ENCODE measurements around the gene SPPL3.

SPPL3 gene

GRCh38 chr12:120787889-120788288 is 116.3 kb downstream of the SPPL3 start:
- DNase-seq (ENCODE audit: low read depth in 2 of 2) = no peak

DNA sequence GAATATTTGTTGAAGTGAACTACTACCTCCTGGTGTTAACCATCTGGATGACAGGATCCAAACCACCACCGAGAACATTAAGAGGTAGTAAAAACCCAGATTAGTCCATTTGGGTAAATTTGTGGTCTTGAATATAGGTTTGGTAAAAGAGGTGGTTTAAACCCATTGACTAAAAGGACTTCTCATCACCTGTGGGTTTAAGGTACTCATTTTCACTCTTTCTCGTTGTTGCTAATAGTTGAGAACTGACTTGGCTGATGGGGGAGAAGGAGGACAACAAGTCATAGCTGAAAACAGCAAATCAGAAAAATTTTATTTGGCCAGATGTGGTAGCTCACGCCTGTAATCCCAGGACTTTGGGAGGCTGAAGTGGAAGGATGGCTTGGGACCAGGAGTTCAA is 119.4 kb downstream of the SPPL3 start:
- no peak for DNase-seq (ENCODE audit: low read depth in 2 of 2)

DNA sequence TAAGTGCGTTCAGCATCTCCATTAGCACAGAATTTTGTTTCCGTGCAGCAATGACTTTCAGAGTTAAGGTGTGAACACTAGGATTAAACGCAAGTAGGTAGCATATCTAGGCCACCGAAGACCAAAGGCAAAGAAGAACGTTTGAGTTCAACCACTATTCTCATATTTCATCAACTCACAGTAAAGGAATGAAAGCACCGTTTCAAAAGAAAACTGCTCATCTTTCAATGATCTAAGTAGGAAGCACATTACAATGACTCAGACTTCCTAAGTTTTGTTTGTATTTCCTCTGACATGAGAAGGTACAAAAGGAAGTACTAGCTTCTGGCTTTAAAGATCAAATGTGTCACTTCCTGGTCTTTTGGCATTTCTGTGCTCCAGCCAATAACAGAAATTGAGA is 121.0 kb downstream of the SPPL3 start:
- no peak for DNase-seq (ENCODE audit: low read depth in 2 of 2)

DNA sequence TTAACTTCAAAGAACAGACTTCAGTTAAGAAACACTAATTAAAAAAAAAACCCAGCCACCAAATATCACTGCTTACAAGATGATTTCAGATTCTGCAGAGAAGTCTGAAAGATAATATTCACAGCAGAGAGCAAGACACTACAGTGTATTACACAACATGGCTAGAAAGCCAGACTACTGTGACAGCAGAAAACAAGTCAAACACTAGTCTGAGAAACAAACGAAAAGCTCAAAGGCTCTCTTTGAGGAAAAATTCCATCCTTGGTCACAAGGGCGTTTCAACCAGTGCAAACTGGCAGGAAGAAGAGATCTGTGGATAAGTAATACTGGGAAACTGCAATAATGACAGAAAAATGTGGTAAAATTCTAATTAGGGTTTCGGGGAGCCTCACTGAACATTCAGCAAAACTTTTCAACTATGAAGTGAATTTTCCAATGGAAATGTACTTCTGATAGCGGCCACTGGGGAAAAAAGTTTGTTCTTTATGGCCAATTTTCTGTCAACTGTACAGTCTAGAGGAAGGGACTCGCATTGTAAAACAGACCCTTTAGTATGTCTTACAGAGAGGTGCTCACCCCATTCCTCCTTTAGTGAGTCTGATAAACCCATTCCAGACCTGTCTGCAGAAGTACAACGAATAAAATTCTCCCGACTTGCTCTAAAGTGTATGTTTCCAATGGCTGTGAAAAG is 128.2 kb downstream of the SPPL3 start:
- DNase-seq (ENCODE audit: low read depth in 2 of 2) = no peak

- DNase-seq (ENCODE audit: low read depth in 2 of 2) = no peak
Observed at GRCh38 chr12:120774169-120774916, 129.8 kb downstream of the SPPL3 start.

GRCh38 chr12:120771097-120771496 is 133.1 kb downstream of the SPPL3 start:
- DNase-seq (ENCODE audit: low read depth in 2 of 2) = no peak

GRCh38 chr12:120767071-120768024 is 136.8 kb downstream of the SPPL3 start:
- DNase-seq (ENCODE audit: low read depth in 2 of 2) = no peak

DNA sequence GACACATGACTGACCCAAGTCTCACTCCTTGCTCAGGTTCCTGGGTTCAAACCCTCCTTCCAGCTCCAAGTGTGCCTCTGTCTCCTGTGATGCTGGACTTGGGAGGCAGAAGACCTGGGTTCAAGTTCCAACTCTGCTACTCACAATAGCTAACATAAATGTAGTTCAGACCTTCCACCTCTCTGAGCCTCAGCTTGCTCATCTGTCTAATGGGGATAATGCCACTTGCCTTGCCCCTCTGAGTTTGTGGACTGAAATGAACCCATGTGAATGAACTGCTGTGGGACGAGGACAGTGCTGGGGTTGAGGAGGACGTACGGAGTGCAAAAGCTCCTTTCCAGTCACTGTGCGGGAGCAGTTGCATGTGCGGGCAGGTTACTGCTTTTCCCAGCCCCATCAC is 137.6 kb downstream of the SPPL3 start:
- DNase-seq (ENCODE audit: low read depth in 2 of 2) = no peak

GRCh38 chr12:120764816-120765215 is 139.3 kb downstream of the SPPL3 start:
- DNase-seq (ENCODE audit: low read depth in 2 of 2) = no peak

GRCh38 chr12:120763250-120763649 is 140.9 kb downstream of the SPPL3 start:
- DNase-seq (ENCODE audit: low read depth in 2 of 2) = no peak

- DNase-seq (ENCODE audit: low read depth in 2 of 2) = no peak
Observed at GRCh38 chr12:120762086-120762485, 142.1 kb downstream of the SPPL3 start.

DNA sequence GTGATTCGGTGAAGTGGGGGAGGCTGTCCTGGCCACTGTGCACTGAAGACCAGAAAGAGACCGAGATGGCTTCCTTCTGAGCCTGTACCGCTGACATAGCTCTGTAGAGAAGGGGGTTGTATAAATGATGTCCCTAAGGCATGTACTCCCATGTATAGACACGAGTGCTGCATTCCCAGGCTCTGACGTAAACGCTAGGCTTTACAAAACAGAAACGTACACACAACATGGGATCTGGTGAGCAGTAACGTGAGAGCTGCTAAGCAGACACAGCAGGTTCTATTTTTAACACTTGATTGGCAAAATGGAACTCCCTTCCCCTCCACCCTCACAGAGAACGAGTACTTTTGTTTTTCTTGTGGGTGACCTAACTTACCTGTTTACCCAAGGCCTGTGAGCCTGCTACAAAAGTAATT is 142.6 kb downstream of the SPPL3 start:
- DNase-seq (ENCODE audit: low read depth in 2 of 2) = no peak

DNA sequence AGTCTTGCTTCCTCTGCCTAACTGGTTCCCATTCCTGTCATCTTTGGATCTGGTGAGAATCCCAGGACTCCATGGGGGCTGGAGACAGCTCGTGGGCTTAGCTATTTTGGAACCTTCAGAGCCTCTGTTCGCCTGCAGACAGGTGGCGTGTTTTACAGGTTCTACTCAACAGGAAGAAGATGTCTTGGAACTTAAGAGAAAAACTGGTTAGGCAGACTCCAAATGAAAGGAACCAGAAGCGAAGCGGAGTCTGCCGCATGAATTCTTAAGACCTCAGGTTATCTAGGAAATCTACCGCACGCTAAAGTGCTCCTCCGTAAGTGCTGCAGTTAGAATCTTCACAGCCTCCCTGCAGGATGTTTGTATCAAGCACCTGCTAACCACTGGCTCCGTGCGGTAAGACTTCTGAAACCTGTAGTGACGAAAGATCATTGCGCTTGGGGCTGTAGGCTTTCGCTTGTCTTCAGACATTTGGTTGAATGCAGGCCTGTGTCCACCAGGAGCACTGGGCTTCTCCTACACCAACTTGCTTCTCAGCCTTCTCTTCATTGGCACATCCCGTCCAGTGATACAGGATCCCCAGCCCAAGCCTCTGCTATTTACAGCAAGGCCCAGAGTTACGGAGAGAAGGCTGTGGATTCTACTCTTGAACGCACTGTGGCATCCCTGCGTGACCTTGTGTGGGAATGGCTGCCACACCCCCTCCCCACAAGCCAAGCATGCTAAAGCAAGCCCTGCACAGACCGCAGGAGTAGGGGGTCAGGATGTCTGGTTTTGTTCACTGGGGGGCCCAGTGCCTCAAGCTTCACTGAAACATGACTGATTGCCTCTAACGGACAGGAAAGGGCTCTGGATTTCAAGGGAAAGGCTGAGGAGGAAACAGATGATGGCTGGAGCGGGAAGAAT is 143.6 kb downstream of the SPPL3 start:
- no peak for DNase-seq (ENCODE audit: low read depth in 2 of 2)

DNA sequence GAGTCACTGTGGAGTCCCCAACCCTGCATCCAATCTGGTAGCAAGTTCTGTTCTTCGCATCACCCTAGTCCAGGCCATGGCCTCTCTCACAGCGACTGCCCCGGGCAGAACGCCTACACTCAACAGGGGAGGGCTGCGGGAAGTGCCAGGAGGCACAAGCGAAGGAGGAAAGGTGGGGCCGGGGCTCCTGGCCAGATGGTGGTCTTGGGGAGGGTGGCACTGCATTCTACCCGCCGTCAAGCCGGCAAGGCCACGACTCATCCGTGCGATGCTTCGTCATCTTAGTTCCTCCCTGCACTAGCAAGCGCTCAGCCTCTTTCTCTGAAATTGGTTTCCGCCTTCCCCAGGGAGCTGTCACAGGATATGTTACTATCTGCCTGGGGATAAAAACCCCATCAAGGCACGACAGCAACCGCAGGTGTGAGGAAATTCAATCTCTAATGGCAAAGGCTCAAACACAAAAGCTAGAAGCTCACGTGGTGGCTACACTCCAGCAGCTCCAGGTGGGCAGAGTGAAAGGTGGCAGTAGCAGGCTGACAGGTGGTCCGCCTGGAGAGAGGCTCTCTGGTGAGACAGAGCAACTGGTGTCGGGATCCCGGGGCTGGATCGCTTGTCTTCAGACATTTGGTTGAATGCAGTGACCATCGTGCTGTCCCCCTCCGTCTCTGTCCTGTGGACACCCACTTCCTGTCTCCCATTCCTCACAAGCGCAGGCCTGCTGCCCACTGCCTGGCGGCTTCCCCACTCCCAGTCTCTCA is 144.4 kb downstream of the SPPL3 start:
- no peak for DNase-seq (ENCODE audit: low read depth in 2 of 2)

DNA sequence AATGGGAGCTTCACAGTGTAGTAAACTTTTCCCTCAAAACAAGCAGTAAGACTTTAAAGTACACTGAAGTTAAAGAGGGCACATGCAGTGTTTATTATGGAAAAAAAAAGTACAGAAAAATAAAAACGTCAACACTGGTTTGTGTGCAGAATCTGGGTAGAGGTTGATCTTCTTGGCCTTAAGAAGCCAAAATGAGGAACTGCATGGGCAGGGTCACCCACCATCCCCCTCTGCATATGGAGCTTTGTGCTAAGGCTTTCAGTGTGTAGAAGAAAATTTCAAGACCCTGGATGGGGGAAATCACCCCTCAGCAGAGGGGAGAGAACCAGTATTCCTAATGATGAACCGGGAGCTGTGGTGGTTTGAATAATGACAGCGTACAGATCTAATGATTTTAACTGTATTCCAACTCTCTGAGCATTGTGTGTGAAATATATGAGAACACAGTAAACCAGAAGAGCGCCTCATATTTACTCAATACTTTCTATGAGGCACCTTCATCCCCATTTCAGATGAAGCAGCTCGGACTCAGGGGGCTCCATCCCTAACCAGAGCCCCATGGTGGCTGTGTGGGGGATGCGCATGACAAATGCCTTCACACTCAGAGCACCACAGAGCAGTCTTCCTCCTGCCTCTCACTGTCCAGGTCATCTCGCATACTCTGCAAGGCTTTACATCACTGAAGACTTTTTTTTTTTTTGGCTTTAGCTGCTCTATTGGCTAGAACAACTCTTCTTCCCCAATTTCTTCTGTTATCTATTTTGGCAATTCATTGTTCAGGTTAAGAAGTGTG is 145.2 kb downstream of the SPPL3 start:
- no peak for DNase-seq (ENCODE audit: low read depth in 2 of 2)

DNA sequence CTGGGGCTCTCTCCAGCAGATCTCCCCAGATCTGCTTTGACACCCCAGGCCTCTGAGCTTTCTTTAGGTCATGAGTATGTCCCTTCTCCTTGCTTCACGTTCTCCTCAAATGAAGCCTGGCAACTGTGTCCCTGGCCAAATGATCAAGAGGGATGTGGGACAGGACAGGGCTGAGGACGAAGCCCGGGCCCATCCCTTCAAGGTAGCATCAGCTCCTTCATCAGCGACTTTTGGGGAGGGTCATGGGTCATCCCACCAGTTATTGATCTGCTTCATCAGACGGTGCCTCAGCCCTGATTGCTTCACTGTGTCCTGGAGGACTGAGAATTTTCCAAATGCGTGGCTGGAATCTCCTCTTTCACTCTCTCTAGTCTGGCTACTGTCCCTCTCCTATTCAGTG is 146.2 kb downstream of the SPPL3 start:
- no peak for DNase-seq (ENCODE audit: low read depth in 2 of 2)

GRCh38 chr12:120757226-120757742 is 146.9 kb downstream of the SPPL3 start:
- DNase-seq (ENCODE audit: low read depth in 2 of 2) = no peak

- DNase-seq (ENCODE audit: low read depth in 2 of 2) = no peak
Observed at GRCh38 chr12:120755269-120755668, 148.9 kb downstream of the SPPL3 start.

DNA sequence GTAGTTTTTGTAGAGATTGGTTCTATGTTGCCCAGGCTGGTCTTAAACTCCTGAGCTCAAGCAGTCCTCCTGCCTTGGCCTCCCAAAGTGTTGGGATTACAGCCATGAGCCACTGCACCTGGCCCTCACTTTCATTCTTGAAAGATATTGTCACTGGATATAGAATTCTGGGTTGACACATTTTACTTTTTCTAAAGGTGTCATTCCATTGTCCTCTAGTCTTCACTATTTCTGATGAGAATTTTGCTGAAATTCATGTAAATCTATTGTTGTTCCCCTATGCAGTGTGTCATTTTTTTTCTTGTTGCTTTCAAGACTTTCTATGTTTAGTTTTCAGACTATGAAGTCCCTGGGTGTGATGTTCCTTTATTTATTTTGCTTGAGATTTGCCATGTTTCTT is 149.4 kb downstream of the SPPL3 start:
- no peak for DNase-seq (ENCODE audit: low read depth in 2 of 2)

Data from stimulated activated CD8-positive, alpha-beta memory T cell treated with anti-CD3 and anti-CD28 coated beads, Interleukin-15, amount 100 ng/mL, for 4 hours (primary cell).